Kidney tubule cell (primary cell): ENCODE results near the gene OTOP1.
"Not testable (repeated sequence)": the region's sequence is repeated elsewhere in the genome, so short reads cannot be mapped to it uniquely, and the experiment has no call there.

Source experiments
- DNase-seq: peaks from one replicate; pipeline ENCODE4 v3.0.0-alpha.2; 2018; ENCODE audit warnings: low spot score

OTOP1 gene

GRCh38 chr4:4227510-4228355 is 1.0 kb upstream of the OTOP1 start:
- no peak for DNase-seq

GRCh38 chr4:4225915-4226605 is 669 bp downstream of the OTOP1 start:
- peak; percentile 7 for DNase-seq

GRCh38 chr4:4217113-4217512 is 9.6 kb downstream of the OTOP1 start:
- DNase-seq = peak; percentile 26

- DNase-seq = peak; percentile 71
These were observed 10.1 kb downstream of the OTOP1 start for GRCh38 chr4:4216648-4217047.

- DNase-seq = peak; percentile 2
These were observed 13.1 kb downstream of the OTOP1 start for GRCh38 chr4:4213674-4214073.

- no peak for DNase-seq
These were observed 20.5 kb downstream of the OTOP1 start for GRCh38 chr4:4206204-4206603.

GRCh38 chr4:4204401-4204745 is 22.4 kb downstream of the OTOP1 start:
- DNase-seq = no peak

GRCh38 chr4:4203688-4204400 is 22.9 kb downstream of the OTOP1 start:
- DNase-seq = no peak

GRCh38 chr4:4202510-4202909 is 24.2 kb downstream of the OTOP1 start:
- DNase-seq = no peak

- no peak for DNase-seq
These were observed 26.1 kb downstream of the OTOP1 start for GRCh38 chr4:4200624-4201023.

- no peak for DNase-seq
These were observed 31.4 kb downstream of the OTOP1 start for GRCh38 chr4:4195354-4195753.

GRCh38 chr4:4188557-4188956 is 38.2 kb downstream of the OTOP1 start:
- not testable (repeated sequence) for DNase-seq

- DNase-seq = no peak
These were observed 41.2 kb downstream of the OTOP1 start for GRCh38 chr4:4185528-4185927.

GRCh38 chr4:4182835-4183568 is 43.7 kb downstream of the OTOP1 start:
- DNase-seq = peak; percentile 29

- no peak for DNase-seq
These were observed 56.1 kb downstream of the OTOP1 start for GRCh38 chr4:4170596-4171150.

GRCh38 chr4:4167981-4168780 is 58.5 kb downstream of the OTOP1 start:
- DNase-seq = peak; percentile 1

- peak; percentile 0 for DNase-seq
These were observed 59.7 kb downstream of the OTOP1 start for GRCh38 chr4:4166986-4167385.

GRCh38 chr4:4165701-4166392 is 60.9 kb downstream of the OTOP1 start:
- DNase-seq = peak; percentile 14

- DNase-seq = not testable (repeated sequence)
These were observed 62.1 kb downstream of the OTOP1 start for GRCh38 chr4:4164532-4165173.

- peak; percentile 0 for DNase-seq
These were observed 64.5 kb downstream of the OTOP1 start for GRCh38 chr4:4162186-4162585.
